ENCODE results near the gene CYSTM1. TPM values are rescaled to one million over a fixed set of nuclear protein-coding genes. Genes with fewer than 3 reads are reported as not detected.

Gene CYSTM1
- total and polyA plus RNA-seq, 4 donors: 8.1 to 45.7 (median 23.4) TPM

DNA sequence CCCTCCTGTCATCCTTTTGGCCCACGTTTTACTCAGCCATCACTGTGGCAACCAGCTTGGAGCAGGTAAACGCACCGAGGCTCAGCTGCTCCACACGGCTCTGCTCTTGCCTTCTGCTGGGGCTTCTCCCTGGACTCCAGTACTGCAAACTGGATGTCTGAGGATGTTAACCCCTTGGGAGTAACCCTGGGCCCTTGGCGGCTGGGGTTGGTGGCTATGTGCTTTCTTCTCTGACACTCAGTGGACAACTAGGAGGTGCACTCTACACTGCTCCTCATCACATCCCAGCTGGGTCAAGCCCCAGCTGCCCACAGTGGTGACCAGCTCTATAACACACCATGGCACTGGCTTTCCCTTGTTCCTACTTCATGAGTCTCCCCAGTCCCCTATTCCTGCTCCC is 12.2 kb upstream of the CYSTM1 start (continued):
- TF ChIP-seq, protein P1, sequence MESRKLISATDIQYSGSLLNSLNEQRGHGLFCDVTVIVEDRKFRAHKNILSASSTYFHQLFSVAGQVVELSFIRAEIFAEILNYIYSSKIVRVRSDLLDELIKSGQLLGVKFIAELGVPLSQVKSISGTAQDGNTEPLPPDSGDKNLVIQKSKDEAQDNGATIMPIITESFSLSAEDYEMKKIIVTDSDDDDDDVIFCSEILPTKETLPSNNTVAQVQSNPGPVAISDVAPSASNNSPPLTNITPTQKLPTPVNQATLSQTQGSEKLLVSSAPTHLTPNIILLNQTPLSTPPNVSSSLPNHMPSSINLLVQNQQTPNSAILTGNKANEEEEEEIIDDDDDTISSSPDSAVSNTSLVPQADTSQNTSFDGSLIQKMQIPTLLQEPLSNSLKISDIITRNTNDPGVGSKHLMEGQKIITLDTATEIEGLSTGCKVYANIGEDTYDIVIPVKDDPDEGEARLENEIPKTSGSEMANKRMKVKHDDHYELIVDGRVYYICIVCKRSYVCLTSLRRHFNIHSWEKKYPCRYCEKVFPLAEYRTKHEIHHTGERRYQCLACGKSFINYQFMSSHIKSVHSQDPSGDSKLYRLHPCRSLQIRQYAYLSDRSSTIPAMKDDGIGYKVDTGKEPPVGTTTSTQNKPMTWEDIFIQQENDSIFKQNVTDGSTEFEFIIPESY (IDR thresholded peaks at IDR 0.05): no peak
- TF ChIP-seq HNF4A (conservative IDR thresholded peaks at IDR 0.05): no peak
- no peak for TF ChIP-seq TAF1 (conservative IDR thresholded peaks at IDR 0.05)
- no peak for TF ChIP-seq EGR1 (IDR thresholded peaks at IDR 0.05; ENCODE audit: low read depth in 2 of 2)
- TF ChIP-seq RAD21 (IDR thresholded peaks at IDR 0.05): no peak

DNA sequence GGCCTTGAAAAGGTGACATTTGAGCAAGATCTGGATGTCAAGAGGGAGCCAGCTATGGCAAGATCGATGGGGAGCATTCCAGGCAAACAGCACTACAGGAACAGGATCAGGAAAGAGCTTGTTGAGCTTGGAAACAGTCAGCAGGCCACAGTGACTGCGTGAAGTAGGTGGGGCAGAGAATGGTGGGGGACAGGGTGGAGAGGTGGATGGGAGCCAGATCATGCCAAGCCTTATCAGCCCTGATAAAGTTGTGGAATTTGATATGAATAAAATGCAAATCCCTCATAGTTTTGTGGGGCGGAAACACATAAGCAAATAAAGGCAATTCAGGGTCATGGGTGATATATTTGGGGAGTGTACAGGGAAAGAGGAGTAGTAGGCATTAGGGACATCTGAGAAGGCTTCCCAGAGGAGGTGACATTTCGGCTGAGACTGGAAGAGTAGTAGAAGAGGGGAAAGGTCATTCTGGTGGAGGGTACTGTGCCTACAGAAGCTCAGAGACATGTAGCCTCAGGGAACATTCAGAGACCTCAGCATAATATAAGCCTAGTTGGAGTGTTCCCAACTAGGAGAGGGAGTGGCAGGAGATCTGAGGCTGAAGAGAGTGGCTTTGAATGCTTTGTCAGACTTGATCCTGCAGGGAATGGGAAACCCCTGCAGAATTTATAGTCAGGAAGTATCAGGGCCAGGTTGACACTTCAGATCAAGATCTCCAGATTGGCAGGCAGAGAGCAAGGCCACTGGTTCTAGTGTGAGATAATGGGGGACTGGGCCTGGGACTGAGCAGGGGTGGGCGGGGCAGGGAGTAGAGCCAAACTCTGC is 9.7 kb upstream of the CYSTM1 start:
- TF ChIP-seq NR2F2 (IDR thresholded peaks at IDR 0.05): peak; percentile 48
- no peak for TF ChIP-seq TAF1 (conservative IDR thresholded peaks at IDR 0.05)
- TF ChIP-seq, protein P1 (IDR thresholded peaks at IDR 0.05): peak; percentile 17
- peak; percentile 55 for TF ChIP-seq YY1 (IDR thresholded peaks at IDR 0.05)
- TF ChIP-seq, protein P2, sequence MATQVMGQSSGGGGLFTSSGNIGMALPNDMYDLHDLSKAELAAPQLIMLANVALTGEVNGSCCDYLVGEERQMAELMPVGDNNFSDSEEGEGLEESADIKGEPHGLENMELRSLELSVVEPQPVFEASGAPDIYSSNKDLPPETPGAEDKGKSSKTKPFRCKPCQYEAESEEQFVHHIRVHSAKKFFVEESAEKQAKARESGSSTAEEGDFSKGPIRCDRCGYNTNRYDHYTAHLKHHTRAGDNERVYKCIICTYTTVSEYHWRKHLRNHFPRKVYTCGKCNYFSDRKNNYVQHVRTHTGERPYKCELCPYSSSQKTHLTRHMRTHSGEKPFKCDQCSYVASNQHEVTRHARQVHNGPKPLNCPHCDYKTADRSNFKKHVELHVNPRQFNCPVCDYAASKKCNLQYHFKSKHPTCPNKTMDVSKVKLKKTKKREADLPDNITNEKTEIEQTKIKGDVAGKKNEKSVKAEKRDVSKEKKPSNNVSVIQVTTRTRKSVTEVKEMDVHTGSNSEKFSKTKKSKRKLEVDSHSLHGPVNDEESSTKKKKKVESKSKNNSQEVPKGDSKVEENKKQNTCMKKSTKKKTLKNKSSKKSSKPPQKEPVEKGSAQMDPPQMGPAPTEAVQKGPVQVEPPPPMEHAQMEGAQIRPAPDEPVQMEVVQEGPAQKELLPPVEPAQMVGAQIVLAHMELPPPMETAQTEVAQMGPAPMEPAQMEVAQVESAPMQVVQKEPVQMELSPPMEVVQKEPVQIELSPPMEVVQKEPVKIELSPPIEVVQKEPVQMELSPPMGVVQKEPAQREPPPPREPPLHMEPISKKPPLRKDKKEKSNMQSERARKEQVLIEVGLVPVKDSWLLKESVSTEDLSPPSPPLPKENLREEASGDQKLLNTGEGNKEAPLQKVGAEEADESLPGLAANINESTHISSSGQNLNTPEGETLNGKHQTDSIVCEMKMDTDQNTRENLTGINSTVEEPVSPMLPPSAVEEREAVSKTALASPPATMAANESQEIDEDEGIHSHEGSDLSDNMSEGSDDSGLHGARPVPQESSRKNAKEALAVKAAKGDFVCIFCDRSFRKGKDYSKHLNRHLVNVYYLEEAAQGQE (IDR thresholded peaks at IDR 0.05): no peak
- peak; percentile 67 for TF ChIP-seq SP1 (IDR thresholded peaks at IDR 0.05)
- TF ChIP-seq RAD21 (IDR thresholded peaks at IDR 0.05): peak in 1 of 2 donors; percentile 47
- peak; percentile 78 to 81 for TF ChIP-seq RXRA (IDR thresholded peaks at IDR 0.05)
- TF ChIP-seq JUND (IDR thresholded peaks at IDR 0.05): peak in 1 of 2 donors; percentile 21
- peak; percentile 40 to 45 for TF ChIP-seq HNF4A (conservative IDR thresholded peaks at IDR 0.05)
- no peak for TF ChIP-seq GABPA (IDR thresholded peaks at IDR 0.05 in 1 of 2, conservative IDR thresholded peaks at IDR 0.05 in 1 of 2)
- TF ChIP-seq HNF4G (IDR thresholded peaks at IDR 0.05): no peak
- peak; percentile 31 for TF ChIP-seq FOXA2 (IDR thresholded peaks at IDR 0.05)
- Histone ChIP-seq H3K27ac (ENCODE audit: low read depth in 1 of 2, low read length in 2 of 2) (peak overlapping the region in 1 of 2 donors; percentile 3), H3K9ac (ENCODE audit: low read depth in 1 of 2, low read length in 2 of 2) (no peak overlapping the region), H3K4me1 (ENCODE audit: control insufficient read depth in 4 of 4, insufficient read depth in 4 of 4, low read length in 3 of 4) (peaks cover 2 to 13% (median 8%) of the 10 kb centered on the region in 4 donors), H3K4me3 (ENCODE audit: low read depth in 1 of 3, low read length in 3 of 3) (no peak overlapping the region), H3K9me3 (ENCODE audit: control insufficient read depth in 4 of 4, low read length in 3 of 4) (no peaks in the 10 kb centered on the region), H3K36me3 (ENCODE audit: control insufficient read depth in 4 of 4, insufficient read depth in 3 of 4, low read depth in 1 of 4, low read length in 3 of 4) (no peaks in the 10 kb centered on the region), H3K27me3 (ENCODE audit: control insufficient read depth in 4 of 4, insufficient read depth in 4 of 4, low read length in 3 of 4) (no peaks in the 10 kb centered on the region)
- WGBS: 45% methylated on average over 5 of the region's 5 CpGs
- no peak for DNase-seq (ENCODE audit: low spot score)
